Stimulated activated CD8-positive, alpha-beta memory T cell treated with anti-CD3 and anti-CD28 coated beads, Interleukin-4, amount 100 ng/mL, for 4 hours (primary cell): ENCODE data around the gene MBD2.

Source experiments
- DNase-seq, 2 donors: peaks; one replicate each; pipeline ENCODE4 v3.0.0-alpha.2; 2020; ENCODE audit warnings: low read depth in 2 of 2, low spot score in 1 of 2

Gene MBD2

DNA sequence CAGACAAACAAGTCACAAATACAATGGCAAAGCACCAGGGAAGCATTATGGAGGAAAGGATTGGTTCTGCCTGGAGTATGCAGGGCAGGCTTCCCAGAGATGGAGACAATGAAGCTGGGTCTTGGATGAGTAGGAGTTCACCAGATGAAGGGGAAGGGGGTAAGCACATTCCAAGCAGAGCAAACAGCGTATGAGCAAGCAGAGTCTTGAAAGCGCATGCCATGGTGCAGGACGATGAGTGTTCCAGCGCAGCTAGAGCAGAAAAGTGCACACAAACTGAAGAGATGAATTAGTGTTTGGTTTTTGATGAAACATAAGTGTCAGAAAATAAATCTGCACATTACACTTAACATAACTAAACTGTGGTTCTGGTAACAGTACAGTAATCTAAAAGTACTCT is 21.6 kb downstream of the MBD2 start:
- DNase-seq, result no peak

DNA sequence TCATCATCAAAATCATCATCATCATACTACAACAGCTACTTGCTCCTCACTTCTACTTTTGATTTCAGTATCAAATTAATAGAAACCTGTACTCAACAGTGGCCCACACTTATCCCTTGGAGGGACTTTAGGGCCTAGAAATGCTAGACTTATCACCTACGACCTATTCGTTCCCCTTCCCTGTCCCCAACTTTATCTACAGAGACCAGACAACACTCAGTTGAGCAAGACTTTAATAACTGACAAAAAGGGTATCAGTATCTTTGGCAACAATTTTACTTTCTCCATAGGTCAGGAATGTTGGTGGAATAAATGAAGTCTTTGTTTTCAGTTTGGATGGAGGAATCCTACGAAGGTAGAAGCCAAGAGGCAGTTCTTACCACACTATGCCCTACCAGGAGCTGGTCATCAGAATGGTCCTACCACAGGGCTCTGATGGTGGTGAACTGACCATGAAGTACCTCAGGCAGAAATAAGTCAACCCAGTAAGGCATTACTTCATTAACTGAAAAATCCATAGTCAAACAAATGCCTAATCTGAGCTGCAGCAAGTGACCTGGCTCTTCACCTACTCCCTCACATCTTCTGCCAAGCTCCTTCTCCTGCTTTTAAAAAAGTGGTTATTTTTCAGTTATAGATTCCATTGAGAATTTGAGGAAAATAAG is 26.6 kb downstream of the MBD2 start:
- no peak for DNase-seq

DNA sequence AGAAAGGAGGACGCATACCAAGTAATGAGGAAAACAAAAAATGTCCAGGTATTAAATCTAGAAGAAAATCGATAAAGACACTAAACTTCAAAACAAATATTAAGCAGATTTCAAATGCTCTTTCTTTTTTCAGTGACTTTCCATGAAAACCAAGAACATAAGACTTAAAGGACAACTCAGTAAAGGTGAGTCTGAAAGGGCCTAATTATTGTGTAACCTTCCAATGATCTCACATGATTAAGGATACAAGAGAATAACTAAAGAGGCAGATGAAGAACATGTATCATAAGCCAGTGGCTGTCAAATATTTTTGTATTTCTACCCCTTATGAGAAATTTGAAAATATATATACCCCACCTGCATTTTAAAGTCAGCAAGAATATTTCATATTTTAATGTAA is 30.7 kb downstream of the MBD2 start:
- no peak for DNase-seq

- no peak for DNase-seq
Measured at GRCh38 chr18:54192900-54193299, 31.6 kb downstream of the MBD2 start.

DNA sequence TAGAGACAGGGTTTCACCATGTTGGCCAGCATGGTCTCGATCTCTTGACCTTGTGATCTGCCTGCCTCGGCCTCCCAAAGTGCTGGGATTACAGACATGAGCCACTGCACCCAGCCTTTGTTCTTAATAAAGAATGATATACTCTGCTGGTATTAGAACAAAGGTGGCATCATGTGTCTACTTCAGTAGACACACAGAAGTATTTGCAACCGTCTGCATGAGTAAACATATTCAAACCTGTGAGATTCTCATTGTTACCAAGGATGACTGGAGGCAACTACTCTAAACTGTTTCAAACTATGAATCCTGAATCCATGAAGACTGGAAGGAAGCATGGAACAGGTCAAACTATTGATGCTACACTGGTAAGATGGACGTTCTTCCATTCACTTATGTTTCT is 32.1 kb downstream of the MBD2 start:
- DNase-seq, result no peak

DNA sequence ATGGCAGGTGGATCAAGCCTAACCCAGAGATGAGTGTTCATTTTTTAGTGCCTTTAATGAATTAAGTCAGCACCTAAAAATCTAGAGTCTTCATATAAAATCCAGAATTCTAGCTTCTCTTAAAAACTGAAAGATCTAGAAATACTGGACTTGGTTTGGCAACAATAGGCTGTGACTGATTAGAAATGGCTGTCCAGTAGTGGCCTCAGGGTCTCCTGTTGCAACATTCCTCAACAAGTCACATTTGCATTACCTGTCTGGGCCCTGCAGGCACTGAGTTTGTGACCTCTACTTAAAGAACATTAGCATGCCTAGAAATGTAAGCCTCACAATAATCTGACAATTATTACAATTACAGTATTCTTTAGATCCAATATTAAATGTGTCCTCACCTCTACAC is 33.1 kb downstream of the MBD2 start:
- DNase-seq, result no peak

GRCh38 chr18:54187372-54187771 is 37.1 kb downstream of the MBD2 start:
- DNase-seq, result no peak

DNA sequence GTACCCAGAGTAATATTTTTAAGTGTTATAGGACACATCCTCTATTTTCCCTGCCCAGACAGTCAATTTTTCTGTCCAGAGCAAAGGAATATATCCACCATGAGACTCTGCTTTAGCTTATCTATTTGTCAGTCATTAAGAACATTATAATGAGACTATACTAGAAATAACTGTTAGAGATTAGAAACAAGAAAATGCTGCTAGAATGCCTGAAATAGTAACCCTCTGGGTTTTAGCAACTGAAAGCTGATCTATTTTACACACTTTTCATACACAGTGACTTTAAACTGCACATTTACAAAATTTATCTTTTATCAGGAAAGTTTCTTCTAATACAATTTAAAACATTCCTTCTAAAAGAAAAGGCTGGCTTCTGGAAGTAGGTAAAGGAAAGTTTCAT is 39.6 kb downstream of the MBD2 start:
- DNase-seq, result no peak

GRCh38 chr18:54183390-54183789 is 41.1 kb downstream of the MBD2 start:
- no peak for DNase-seq

GRCh38 chr18:54181856-54182602 is 42.4 kb downstream of the MBD2 start:
- no peak for DNase-seq

- DNase-seq, result no peak
Measured at GRCh38 chr18:54173980-54174630, 50.4 kb downstream of the MBD2 start.

DNA sequence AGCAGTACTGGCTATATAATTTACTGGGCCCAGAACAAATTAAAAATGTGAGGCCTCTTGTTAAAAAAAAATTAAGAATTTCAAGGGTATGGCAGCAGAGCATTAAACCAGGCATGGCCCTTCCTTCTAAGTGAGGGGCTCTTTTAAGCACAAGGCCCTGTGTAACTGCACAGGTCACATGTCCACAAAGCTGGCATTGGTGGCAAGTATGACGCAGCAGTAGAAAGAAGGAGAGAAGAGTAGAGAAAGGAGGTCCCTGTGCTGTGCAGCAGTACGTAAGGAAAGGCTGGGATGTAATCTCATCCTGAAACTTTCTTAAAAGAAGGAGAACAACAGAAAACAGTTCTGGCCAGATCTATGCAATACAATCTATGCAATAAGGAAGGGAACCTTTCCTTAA is 51.2 kb downstream of the MBD2 start:
- no peak for DNase-seq

DNA sequence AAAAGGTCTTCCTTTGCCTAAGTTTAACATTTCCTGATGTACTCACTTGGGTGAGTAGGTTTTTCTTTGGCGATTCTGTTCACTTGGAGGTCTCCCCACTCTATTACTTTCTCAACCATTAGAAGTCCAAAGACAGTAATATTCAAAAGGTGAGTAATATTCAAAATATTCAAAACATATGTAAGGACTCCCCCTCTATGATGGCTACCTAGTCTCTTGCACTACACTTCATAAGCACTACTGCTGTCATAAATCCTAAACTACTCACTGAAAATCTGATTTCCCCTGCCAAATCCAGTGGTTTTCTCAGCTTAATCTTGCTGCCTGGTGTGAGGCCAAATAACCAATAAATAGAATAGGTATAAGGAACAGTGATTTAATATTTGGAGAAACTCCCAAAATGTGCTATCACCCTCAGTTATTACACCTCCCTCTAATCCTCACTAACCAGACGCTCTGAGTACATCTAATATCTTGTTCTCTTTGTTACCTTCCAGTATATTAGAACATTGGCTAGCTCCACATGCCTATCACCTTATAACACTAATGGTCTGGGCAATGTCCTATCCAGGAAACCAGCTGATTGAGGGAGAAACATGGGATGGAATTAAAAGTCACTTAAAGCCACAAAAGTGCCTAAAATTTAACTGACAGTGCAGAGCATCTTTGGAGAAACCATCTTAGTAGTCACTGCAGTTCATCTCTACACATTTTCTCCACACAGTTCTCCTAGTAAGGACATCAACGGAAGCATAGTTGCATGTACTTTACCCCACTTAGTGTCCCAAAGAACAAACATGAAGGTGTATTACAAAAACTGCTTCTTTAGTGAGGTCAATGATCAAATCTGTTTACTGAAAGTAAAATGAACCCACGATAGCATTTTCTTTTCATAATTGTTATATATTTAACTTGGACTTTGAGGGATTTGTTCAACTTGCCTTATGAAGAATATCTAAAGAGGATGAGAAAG is 54.8 kb downstream of the MBD2 start:
- DNase-seq, result no peak

GRCh38 chr18:54165450-54165849 is 59.0 kb downstream of the MBD2 start:
- no peak for DNase-seq

- no peak for DNase-seq
Measured at GRCh38 chr18:54163453-54163852, 61.0 kb downstream of the MBD2 start.

DNA sequence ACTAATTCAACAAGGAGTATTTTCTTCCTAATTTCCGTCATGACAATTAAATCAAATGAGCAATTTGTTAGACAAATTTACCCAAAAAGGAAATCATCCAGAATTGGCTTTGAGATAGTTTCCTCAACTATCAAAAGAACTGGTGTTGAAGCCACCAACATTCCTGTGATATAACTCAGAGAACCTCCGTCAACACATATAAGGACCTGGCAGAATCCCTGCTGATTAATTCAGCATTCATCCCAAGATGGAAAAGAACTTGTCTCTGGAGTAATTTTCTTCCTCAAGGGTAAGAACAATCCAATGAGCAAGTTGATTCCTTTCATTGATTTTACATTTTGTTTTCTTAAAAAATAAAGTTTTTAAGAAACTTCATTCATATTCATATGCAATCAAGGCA is 62.0 kb downstream of the MBD2 start:
- DNase-seq, result no peak

DNA sequence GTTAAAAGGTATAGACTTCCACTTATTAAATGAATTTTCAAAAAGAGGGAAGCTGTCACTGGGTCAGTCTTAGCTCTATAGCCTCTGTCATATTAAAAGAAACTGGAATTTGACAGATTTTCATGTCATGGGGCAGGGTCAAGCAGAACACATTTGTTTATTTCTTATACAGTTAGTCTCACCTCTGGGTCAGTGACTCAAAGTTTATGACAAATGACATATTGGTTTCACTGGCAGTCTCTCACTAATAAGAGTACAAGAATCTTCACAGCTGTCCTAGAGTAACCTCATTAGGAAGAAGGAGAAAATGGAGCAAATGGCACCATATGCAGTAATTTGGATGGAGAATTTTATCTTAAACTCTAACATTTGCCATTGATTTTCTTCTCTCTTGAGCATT is 63.2 kb downstream of the MBD2 start:
- no peak for DNase-seq

- DNase-seq, result no peak
Measured at GRCh38 chr18:54159906-54160305, 64.6 kb downstream of the MBD2 start.

GRCh38 chr18:54157646-54158385 is 66.7 kb downstream of the MBD2 start:
- no peak for DNase-seq

DNA sequence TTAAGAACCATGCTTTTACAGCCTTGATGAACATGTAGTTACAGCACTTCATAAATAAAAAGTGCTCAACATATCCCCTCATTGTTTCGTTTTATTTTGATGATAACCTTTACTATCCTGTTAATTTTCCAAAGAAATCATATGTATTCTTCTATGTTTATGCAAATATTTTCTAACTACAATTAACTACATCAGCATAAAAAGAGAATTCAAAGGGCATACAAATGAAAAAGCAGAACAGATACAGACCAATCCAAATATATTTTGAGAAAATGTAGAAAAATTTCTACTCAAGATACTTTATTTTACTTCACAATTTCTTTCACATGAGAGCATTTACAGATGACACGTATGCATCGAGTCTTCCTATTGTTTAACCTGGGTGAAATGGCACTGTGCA is 69.1 kb downstream of the MBD2 start:
- no peak for DNase-seq

GRCh38 chr18:54154231-54154630 is 70.2 kb downstream of the MBD2 start:
- DNase-seq, result no peak
